Raji (cell line): ENCODE data around the gene C18orf63.

Source experiments
- POLR2A ChIP-seq: IDR thresholded peaks from 2 replicates; pipeline ENCODE4 v1.6.1; 2011; ENCODE audit warnings: low read depth, low read length, control low read depth; ENCODE audit not compliant: insufficient read depth

Gene C18orf63

GRCh38 chr18:74303936-74304335 is 11.7 kb upstream of the C18orf63 start:
- no peak for TF ChIP-seq POLR2A

GRCh38 chr18:74310411-74310810 is 5.2 kb upstream of the C18orf63 start:
- TF ChIP-seq POLR2A = no peak

DNA sequence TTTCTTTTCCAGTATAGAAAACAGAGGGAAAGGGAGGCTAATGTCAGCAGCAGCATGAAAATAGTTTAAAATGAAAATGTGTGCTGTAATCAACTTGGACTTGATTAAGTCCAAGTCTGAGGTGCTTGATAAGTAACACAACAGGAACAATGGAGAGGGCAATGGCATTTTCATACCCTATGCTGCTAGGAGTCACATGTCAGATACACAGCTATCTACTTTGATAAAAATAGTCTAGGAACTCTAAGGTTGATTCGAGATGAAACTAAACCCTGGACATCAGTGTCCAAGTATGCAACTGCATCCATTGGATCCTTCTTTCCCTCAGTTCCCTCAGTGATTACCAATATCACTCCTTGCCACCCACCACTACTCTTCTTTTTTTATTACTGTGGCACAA is 4.6 kb upstream of the C18orf63 start:
- TF ChIP-seq POLR2A = no peak

- TF ChIP-seq POLR2A = no peak
These were observed 728 bp upstream of the C18orf63 start for GRCh38 chr18:74314759-74315463.

DNA sequence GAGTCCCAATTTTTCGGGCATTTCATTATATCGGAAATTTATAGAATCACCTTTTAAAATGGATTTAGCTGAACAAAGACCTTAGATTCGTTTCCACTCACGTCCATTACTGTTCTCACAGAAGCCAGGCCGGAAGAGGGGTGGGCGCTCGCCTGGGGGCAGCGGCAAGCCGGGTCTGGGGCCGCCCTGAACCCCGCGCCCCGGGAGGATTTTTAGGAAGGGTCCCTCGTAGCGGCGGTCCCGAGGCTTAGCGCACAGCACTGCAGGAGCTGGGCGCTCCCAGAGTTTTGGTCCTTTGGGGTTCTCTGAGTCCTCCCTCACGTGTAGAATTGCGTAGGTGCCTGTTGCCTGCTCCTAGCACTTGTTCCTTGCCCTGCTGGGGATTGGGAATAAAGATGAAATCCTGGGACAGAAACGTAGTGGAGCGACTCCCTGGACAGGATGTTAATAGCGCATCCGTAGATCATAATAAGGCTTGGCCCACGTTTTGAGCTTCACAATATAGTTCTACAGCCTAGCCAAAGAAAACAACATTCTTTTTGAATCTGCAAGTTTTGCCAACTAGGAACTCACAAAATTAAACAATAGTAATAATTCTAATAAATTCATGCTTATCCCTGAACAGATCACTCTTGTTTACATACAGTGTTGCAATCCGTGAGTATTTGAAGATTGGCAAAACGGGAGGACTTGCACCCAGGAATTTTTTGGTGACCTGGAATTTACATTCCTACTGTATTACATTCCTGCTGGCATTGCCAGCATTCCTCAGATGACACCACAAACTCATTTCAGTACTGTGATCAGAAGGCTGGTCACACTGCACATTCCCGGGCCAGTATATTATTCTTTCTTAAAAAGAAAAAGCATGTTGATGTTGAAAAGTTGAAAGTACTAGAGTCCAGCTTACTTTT is 875 bp downstream of the C18orf63 start:
- TF ChIP-seq POLR2A = no peak

GRCh38 chr18:74326231-74326630 is 10.6 kb downstream of the C18orf63 start:
- TF ChIP-seq POLR2A = no peak

DNA sequence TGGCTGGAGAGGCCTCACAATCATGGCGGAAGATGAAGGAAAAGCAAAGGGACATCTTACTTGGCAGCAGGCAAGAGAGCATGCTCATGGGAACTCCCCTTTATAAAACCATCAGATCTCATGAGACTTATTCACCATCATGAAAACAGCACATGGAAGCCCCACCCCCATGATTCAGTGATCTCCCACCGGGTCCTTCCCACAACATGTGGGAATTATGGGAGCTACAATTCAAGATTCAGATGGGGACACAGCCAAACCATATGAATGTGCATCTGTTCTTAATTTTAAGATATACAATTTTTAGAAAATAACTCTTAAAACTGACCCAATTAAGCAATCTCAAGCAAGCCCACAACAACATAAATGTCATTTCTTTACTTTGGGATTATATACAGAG is 12.6 kb downstream of the C18orf63 start:
- TF ChIP-seq POLR2A = no peak

DNA sequence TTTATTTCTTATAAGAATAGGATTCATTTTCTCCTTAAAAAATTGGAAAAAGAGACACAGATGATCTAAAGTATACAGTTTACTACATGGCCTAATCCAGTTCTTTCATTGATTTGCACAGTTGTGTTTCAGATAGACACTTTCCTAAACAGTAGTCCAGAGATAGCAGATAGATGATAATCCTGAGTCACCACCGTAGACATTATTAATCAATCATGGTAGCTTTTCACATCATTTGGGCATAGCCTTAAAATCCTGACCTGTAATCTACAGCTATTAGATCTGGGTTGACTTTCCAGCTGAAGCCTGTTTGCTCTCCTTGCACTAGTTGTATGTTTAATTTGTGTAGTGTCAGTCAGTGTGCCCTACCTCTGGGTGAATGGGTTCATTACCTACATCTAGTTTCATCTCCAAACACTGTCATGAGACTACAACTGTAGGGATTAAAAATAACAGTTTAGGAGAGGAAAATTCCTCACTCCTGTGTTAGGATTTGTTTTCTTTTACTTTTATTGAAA is 14.1 kb downstream of the C18orf63 start:
- TF ChIP-seq POLR2A = no peak

- no peak for TF ChIP-seq POLR2A
These were observed 15.8 kb downstream of the C18orf63 start for GRCh38 chr18:74331404-74331803.

DNA sequence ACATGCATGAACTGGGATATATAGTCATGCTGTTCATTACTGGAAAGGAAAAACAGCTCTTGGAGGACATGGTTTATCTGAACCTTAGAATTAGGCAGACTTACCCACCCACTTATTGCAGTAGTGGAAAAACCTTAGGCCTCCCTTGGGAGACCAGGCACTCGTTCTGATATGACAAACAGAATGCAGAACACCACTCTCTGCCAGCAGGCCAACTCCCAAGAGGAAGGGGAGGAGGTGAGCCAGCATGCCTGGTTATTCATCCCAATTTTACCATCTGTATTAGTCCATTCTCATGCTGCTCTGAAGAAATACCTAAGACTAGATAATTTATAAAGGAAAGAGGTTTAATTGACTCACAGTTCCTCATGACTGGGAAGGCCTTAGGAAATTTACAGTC is 17.5 kb downstream of the C18orf63 start:
- no peak for TF ChIP-seq POLR2A

DNA sequence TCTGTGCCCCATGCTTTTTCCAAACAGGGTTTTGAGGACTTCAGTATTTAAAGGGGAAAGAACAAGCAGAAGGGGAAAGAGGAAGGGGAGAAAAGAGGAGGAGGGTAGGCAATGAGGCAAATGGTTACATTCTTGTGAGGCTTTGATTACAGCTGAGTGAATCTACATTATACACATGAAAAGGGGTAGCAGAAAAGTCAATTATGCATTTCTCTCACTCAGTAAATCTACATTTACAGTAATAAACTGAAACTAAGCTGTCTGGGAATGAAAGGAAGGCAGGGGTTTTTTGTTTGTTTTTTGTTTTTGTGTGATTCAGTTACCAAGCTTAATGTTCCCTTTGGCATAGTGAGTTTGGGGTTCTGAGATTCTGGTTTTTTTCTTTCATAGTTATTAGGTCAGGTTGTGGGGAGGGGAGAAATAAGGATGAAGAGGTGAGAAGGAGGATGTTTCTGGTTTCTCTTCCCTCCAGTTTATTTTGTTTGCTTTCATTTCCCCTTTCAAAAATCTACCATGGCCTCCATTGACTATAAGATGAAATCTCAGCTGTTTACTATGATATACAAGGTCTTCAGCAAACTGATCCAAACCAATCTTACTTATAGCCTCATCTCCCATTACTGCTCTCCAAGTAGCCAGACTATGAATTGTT is 18.7 kb downstream of the C18orf63 start:
- TF ChIP-seq POLR2A = no peak

DNA sequence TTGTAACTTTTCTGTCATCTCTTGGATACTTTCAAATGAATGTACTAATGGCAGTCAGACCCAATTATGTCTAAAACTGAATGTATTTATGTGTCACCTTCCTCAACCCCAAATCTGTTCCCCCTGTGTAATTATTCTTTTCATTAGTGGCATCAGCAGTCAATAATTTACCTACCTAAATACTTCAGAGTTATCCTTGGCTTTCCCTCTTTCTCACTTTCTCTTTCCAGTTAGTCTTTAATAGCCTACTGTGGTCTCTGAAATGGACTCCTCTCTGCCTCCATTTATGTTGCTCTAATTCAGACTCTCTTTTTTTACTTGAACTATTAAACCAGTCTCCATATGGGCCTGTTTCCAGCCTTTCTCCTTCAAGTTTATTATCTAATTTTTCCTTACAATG is 21.0 kb downstream of the C18orf63 start:
- no peak for TF ChIP-seq POLR2A

GRCh38 chr18:74337155-74337911 is 21.7 kb downstream of the C18orf63 start:
- TF ChIP-seq POLR2A = no peak

GRCh38 chr18:74337912-74338309 is 22.3 kb downstream of the C18orf63 start:
- TF ChIP-seq POLR2A = no peak

DNA sequence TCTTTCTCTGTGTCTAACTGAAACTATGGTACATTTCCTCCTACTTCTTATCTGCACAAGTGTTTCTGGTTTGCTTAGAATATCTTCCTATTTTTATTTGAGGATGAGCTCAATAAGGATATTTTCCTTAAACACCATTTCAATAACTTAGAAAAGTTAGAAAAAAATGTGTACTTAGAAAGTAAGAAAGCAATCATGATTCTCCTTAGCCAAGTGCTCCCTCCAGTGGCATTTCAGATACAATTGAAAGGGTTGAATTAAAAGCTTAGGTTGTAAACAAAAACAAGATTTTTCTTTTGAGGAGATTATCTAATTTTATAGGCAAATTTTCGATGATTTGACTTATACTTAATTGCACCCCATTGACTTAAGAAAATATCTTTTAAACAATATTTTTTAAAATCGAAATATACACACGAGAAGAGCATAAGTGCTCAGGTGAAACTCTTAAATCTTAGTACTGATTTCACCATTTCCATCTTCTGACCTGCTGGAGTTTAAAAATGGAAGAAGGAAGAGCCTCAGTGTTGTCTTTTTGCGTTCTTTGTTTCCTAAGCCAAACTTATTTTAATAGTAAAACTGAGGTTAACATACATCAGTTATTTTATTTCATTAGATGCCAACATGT is 26.9 kb downstream of the C18orf63 start:
- TF ChIP-seq POLR2A = no peak

- TF ChIP-seq POLR2A = no peak
These were observed 30.6 kb downstream of the C18orf63 start for GRCh38 chr18:74346206-74346605.
